H1 (cell line): ENCODE measurements around the gene FGF2.

Experiments used
- EZH2 ChIP-seq: fragments of 200-600 bp; sonication (generic); IDR thresholded peaks from 2 replicates; pipeline ENCODE4 v1.7.1; 2012; ENCODE audit warnings: low read depth, mild to moderate bottlenecking, moderate library complexity, low read length, inconsistent platforms; ENCODE audit not compliant: severe bottlenecking
- POLR2A ChIP-seq, 2 experiments: IDR thresholded peaks; 1 replicate in 1 of 2; 2 replicates in 1 of 2; pipeline ENCODE4 v1.6.1; 2011; ENCODE audit warnings: low read depth in 2 of 2, low read length in 2 of 2, mild to moderate bottlenecking in 2 of 2; ENCODE audit errors: control extremely low read depth in 1 of 2
- POU5F1 ChIP-seq: IDR thresholded peaks from 2 replicates; pipeline ENCODE4 v1.6.1; 2011; ENCODE audit warnings: low read depth, mild to moderate bottlenecking, low read length, moderate library complexity
- RAD21 ChIP-seq, 2 experiments: IDR thresholded peaks in 1 of 2; conservative IDR thresholded peaks in 1 of 2; 2 replicates each; pipeline ENCODE4 v1.6.1; 2011; ENCODE audit warnings: low read depth in 2 of 2, low read length in 2 of 2, improper control_type of control experiment in 1 of 2, inconsistent platforms in 1 of 2, mild to moderate bottlenecking in 1 of 2, moderate library complexity in 1 of 2
- YY1 ChIP-seq: IDR thresholded peaks from 2 replicates; pipeline ENCODE4 v1.6.1; 2011; ENCODE audit warnings: low read depth, mild to moderate bottlenecking, low read length
- TF ChIP-seq, protein P1 (sequence below), 3 experiments: IDR thresholded peaks; 1 replicate in 2 of 3; 2 replicates in 1 of 3; pipeline versions ENCODE4 v1.5.1 to v1.6.1; 2011; ENCODE audit warnings: low read length in 3 of 3, mild to moderate bottlenecking in 3 of 3, inconsistent platforms in 2 of 3, low read depth in 1 of 3, moderate library complexity in 1 of 3; ENCODE audit not compliant: insufficient read depth in 1 of 3; ENCODE audit errors: control extremely low read depth in 1 of 3

DNA sequence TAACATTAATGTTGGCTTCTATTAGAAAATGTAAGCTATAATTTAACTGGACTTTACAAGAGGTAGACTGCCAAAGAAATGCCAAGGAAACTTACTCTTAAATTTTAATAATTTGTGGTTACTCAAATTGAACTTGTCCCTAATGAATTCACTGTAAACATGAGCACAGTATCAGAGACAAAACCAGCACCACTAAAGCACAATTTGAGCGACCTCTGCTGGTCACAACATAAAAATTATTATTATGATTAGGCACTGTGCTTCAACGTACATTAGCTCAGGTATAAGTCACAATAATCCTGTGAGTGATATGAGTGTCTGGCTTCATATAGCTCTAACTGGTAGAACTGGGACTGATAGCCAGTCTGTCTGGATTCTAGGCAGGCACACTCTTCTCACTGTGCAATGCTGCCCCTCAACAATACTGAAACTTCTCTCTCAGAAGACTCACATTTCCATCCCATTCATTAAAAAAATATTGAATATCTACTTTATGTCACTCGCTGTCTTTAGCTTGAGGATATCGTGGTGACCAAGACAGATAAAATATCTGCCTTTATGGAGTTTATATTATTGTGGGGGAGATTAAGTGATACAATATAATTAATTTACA lies 87.8 kb downstream of the FGF2 start:
- TF ChIP-seq POLR2A (IDR thresholded peaks at IDR 0.05; ENCODE audit: control extremely low read depth in 1 of 2, low read depth in 2 of 2, low read length in 2 of 2) (no peak), EZH2 (no peak), YY1 (no peak), RAD21 (IDR thresholded peaks at IDR 0.05 in 1 of 2, conservative IDR thresholded peaks at IDR 0.05 in 1 of 2; ENCODE audit: low read depth in 2 of 2, low read length in 2 of 2) (no peak), POU5F1 (no peak)
- TF ChIP-seq, protein P1, sequence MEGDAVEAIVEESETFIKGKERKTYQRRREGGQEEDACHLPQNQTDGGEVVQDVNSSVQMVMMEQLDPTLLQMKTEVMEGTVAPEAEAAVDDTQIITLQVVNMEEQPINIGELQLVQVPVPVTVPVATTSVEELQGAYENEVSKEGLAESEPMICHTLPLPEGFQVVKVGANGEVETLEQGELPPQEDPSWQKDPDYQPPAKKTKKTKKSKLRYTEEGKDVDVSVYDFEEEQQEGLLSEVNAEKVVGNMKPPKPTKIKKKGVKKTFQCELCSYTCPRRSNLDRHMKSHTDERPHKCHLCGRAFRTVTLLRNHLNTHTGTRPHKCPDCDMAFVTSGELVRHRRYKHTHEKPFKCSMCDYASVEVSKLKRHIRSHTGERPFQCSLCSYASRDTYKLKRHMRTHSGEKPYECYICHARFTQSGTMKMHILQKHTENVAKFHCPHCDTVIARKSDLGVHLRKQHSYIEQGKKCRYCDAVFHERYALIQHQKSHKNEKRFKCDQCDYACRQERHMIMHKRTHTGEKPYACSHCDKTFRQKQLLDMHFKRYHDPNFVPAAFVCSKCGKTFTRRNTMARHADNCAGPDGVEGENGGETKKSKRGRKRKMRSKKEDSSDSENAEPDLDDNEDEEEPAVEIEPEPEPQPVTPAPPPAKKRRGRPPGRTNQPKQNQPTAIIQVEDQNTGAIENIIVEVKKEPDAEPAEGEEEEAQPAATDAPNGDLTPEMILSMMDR (IDR thresholded peaks at IDR 0.05; ENCODE audit: control extremely low read depth in 1 of 3, insufficient read depth in 1 of 3, low read depth in 1 of 3, low read length in 3 of 3) = no peak
